Endothelial cell of umbilical vein (primary cell): Measurements from ENCODE around the gene TJP3. TPM values are rescaled to one million over a fixed set of nuclear protein-coding genes. Genes with fewer than 3 reads are reported as not detected.

Source experiments
- BruUV-seq: library from RNA; stranded (reverse); fragments of 400-500 nt; replicated peaks from 2 replicates; lab custom pipeline; 2021; lab: Mats Ljungman, UMichigan
- CTCF ChIA-PET: fragments of 300-600, 350-600 bp; sonication (Branson Sonifier 250); formaldehyde crosslinking; loops from one replicate; lab custom pipeline; 2021; ENCODE audit warnings: antibody characterized with exemption, inconsistent platforms; lab: Charles Lee
- POLR2A ChIA-PET: fragments of 300-600, 350-600 bp; sonication (Branson Sonifier 250); formaldehyde crosslinking; loops from one replicate; lab custom pipeline; 2021; ENCODE audit warnings: antibody characterized with exemption, inconsistent platforms; lab: Charles Lee
- DNase-seq: peaks from one replicate; pipeline ENCODE4 v3.0.0-alpha.2; 2011; ENCODE audit warnings: low read depth, low spot score
- FAIRE-seq: peaks from 2 replicates; lab custom pipeline; 2011; peaks lifted over from hg19 to GRCh38; lab: Jason Lieb, UNC
- H2AFZ ChIP-seq: 2 replicates; pipeline ENCODE4 v1.6.0; 2012; ENCODE audit warnings: low read depth, low read length, control low read depth, inconsistent platforms
- H3K27ac ChIP-seq: 2 replicates; pipeline ENCODE4 v1.5.1; 2011; ENCODE audit warnings: low read depth, mild to moderate bottlenecking, control low read depth, low read length, moderate library complexity; ENCODE audit not compliant: insufficient read depth
- H3K27me3 ChIP-seq, 2 experiments: 2 replicates each; pipeline versions ENCODE4 v1.6.0 to v1.6.1; 2011; ENCODE audit warnings: low read length in 2 of 2, mixed read lengths in 1 of 2; ENCODE audit not compliant: control insufficient read depth in 2 of 2, insufficient read depth in 2 of 2
- H3K36me3 ChIP-seq, 2 experiments: 2 replicates in 1 of 2; 3 replicates in 1 of 2; pipeline ENCODE4 v1.5.1; 2011; ENCODE audit warnings: low read length in 2 of 2, mild to moderate bottlenecking in 1 of 2, moderate library complexity in 1 of 2; ENCODE audit not compliant: control insufficient read depth in 2 of 2, insufficient read depth in 2 of 2; ENCODE audit errors: extremely low read depth in 1 of 2
- H3K4me1 ChIP-seq: 3 replicates; pipeline ENCODE4 v1.5.1; 2011; ENCODE audit warnings: mild to moderate bottlenecking, low read length; ENCODE audit not compliant: control insufficient read depth, insufficient read depth; ENCODE audit errors: extremely low read depth
- H3K4me2 ChIP-seq: 2 replicates; pipeline ENCODE4 v1.6.1; 2011; ENCODE audit warnings: low read length, control low read depth, mixed read lengths; ENCODE audit not compliant: insufficient read depth
- H3K4me3 ChIP-seq, 3 experiments: fragments of 200-600 bp in 1 of 3; sonication (generic), shearing (Covaris generic) in 1 of 3; replicated peaks in 1 of 3; 2 replicates each; pipeline ENCODE4 v1.5.1; 2011 to 2016; ENCODE audit warnings: control low read depth in 3 of 3, low read length in 3 of 3, mild to moderate bottlenecking in 2 of 3, inconsistent platforms in 1 of 3, low read depth in 1 of 3, moderate library complexity in 1 of 3; ENCODE audit not compliant: insufficient read depth in 1 of 3
- H3K79me2 ChIP-seq: 2 replicates; pipeline ENCODE4 v1.6.0; 2012; ENCODE audit warnings: low read length, inconsistent platforms; ENCODE audit not compliant: control insufficient read depth, insufficient read depth
- H3K9ac ChIP-seq: replicated peaks from 2 replicates; pipeline ENCODE3; 2011; ENCODE audit warnings: low read length, control low read depth; ENCODE audit not compliant: insufficient read depth; ENCODE audit errors: extremely low read depth
- H3K9me1 ChIP-seq: replicated peaks from 3 replicates; pipeline ENCODE4 v1.6.0; 2011; ENCODE audit warnings: mild to moderate bottlenecking, low read length; ENCODE audit not compliant: control insufficient read depth, insufficient read depth; ENCODE audit errors: extremely low read depth
- H3K9me3 ChIP-seq: replicated peaks from 2 replicates; pipeline ENCODE4 v1.5.1; 2012; ENCODE audit warnings: low read length, inconsistent platforms; ENCODE audit not compliant: control insufficient read depth, insufficient read depth
- H4K20me1 ChIP-seq: replicated peaks from 2 replicates; pipeline ENCODE3; 2011; ENCODE audit warnings: mild to moderate bottlenecking, low read length; ENCODE audit not compliant: control insufficient read depth, insufficient read depth; ENCODE audit errors: extremely low read depth
- CTCF ChIP-seq, 2 donors: IDR thresholded peaks; 1 replicate in 1 of 2; 2 replicates in 1 of 2; pipeline ENCODE4 v1.5.1; 2011; ENCODE audit warnings: low read length in 2 of 2, mild to moderate bottlenecking in 2 of 2, moderate library complexity in 2 of 2, control low read depth in 1 of 2, inconsistent platforms in 1 of 2, low read depth in 1 of 2; ENCODE audit not compliant: insufficient read depth in 1 of 2; ENCODE audit errors: extremely low read depth in 1 of 2
- EZH2 ChIP-seq: IDR thresholded peaks from 2 replicates; pipeline ENCODE4 v1.6.1; 2012; ENCODE audit warnings: borderline replicate concordance, low read depth, mild to moderate bottlenecking, moderate library complexity, low read length, inconsistent platforms; ENCODE audit not compliant: severe bottlenecking
- FOS ChIP-seq: IDR thresholded peaks from 2 replicates; pipeline ENCODE4 v1.6.1; 2011; ENCODE audit warnings: mild to moderate bottlenecking, low read length, moderate library complexity, borderline replicate concordance; ENCODE audit not compliant: insufficient read depth
- GATA2 ChIP-seq: IDR thresholded peaks from 2 replicates; pipeline ENCODE4 v1.7.0; 2011; ENCODE audit warnings: low read depth, mild to moderate bottlenecking, moderate library complexity, mixed read lengths, low read length; ENCODE audit not compliant: insufficient read length, insufficient read depth
- JUN ChIP-seq: IDR thresholded peaks from 2 replicates; pipeline ENCODE4 v1.6.1; 2011; ENCODE audit warnings: borderline replicate concordance, low read depth; ENCODE audit not compliant: insufficient read length, insufficient read depth
- MYC ChIP-seq: IDR thresholded peaks from one replicate; pipeline ENCODE4 v1.6.1; 2011; ENCODE audit warnings: mild to moderate bottlenecking, low read depth, low read length
- POLR2A ChIP-seq: IDR thresholded peaks from 2 replicates; pipeline ENCODE4 v1.6.1; 2012; ENCODE audit warnings: low read depth, mild to moderate bottlenecking, control low read depth, low read length
- POLR2AphosphoS5 ChIP-seq: IDR thresholded peaks from 2 replicates; pipeline ENCODE4 v1.6.1; 2012; ENCODE audit warnings: low read depth, mild to moderate bottlenecking, control low read depth, low read length, moderate library complexity; ENCODE audit not compliant: insufficient read depth
- dilution Hi-C: fragments of 300-500 bp; cut with MboI; formaldehyde crosslinking; loops from one replicate; pipeline ENCODE4 v1.15.0; 2019; ENCODE audit warnings: low sequenced_read_pairs; ENCODE audit not compliant: extremely low pct_ligation_motif_present
- intact Hi-C: fragments of 100-400 bp; cut with micrococcal nuclease; formaldehyde crosslinking; loops from one replicate; pipeline ENCODE4 v1.10.0; 2022
- polyA plus RNA-seq, 4 experiments: library from polyadenylated mRNA; depleted of rRNA in 3 of 4; stranded (reverse) in 3 of 4; unstranded in 1 of 4; fragments of >200 nt; gene quantifications; 2 replicates each; pipeline versions ENCODE4 v1.2.1 to v1.2.3, GENCODE V29; 2011 to 2012; ENCODE audit warnings: missing spikeins in 1 of 4
- total RNA-seq: library from RNA; stranded (reverse); gene quantifications from 2 replicates; pipeline ENCODE4 v1.2.3, GENCODE V29; 2021
- TF ChIP-seq, protein P1 (sequence below): IDR thresholded peaks from 2 replicates; pipeline ENCODE4 v1.6.1; 2011; ENCODE audit not compliant: insufficient read depth, insufficient read length

Gene TJP3
- total and polyA plus RNA-seq, 2 donors (not counting 3 experiments of a cell fraction or from before 2014, with no cell fraction given) = 0.10 TPM; not detected in 1

GRCh38 chr19:3687774-3688706 lies 20.1 kb upstream of the TJP3 start:
- no peaks in the 10 kb centered on the region for H3K27me3 ChIP-seq
- H3K27ac ChIP-seq = no peak overlapping the region
- intact Hi-C loops = no loop called here
- no peak overlapping the region for H3K9ac ChIP-seq
- H2AFZ ChIP-seq = no peak overlapping the region
- POLR2A ChIA-PET = no interaction called here
- peaks cover 0 to 5% of the 10 kb centered on the region in 2 experiments for H3K36me3 ChIP-seq
- CTCF ChIA-PET = no interaction called here
- dilution Hi-C loops = no loop called here
- no peaks in the 10 kb centered on the region for H3K9me1 ChIP-seq
- no peak overlapping the region for H3K4me2 ChIP-seq
- peaks cover 13% of the 10 kb centered on the region for H3K4me1 ChIP-seq
- H3K4me3 ChIP-seq = no peak overlapping the region
- FAIRE-seq = no peak
- no peaks in the 10 kb centered on the region for H4K20me1 ChIP-seq
- no TSS peak for BruUV-seq
- H3K9me3 ChIP-seq = no peaks in the 10 kb centered on the region
- no peak for DNase-seq
- peaks cover 33% of the 10 kb centered on the region for H3K79me2 ChIP-seq
- TF ChIP-seq FOS = no peak

DNA sequence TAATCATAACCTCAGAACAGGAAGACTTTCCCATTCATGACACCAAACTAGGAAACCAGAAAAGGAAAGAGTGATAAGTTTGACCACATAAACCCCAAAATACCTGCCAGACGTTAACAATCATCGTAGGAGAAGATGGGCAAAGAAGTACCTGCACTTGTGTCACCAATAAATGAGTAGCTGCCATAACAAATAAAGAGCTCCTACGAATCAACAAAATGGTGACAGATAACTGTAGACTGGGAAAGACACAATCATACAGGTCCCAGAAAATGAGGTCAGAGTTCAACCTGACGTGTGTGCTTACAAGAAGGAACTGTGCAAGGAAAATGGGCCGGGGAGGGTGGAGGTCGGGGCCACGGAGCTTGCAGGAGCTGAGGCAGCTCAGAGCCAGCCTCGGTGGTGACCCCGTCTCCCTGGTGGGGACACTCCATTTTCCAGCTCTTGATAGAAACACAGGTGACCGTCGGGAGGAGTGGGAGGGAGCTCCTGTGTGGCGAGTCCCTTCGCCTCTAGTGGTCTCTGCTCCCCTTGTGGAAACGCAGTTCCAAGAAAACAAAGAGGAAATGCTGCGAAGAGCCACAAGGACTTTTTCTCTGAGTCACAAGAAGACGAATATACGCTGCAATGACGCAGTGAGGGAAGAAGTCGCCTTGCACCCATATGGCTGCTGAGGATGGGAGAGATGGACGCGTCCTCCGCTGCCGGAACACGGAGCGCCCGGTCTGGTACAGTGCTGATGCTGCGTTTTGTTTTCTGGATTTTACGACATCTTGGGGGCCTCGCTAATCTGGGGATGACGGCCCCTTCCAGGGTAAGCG lies 17.4 kb upstream of the TJP3 start:
- TF ChIP-seq MYC (no peak), POLR2AphosphoS5 (no peak), POLR2A (no peak), EZH2 (no peak), FOS (no peak), JUN (no peak), GATA2 (no peak), CTCF (IDR thresholded peaks at IDR 0.05; ENCODE audit: extremely low read depth in 1 of 2, insufficient read depth in 1 of 2, low read depth in 1 of 2, low read length in 2 of 2) (no peak)
- TF ChIP-seq, protein P1, sequence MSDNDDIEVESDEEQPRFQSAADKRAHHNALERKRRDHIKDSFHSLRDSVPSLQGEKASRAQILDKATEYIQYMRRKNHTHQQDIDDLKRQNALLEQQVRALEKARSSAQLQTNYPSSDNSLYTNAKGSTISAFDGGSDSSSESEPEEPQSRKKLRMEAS = no peak
- dilution Hi-C loops (no loop called here), intact Hi-C loops (no loop called here)
- Histone ChIP-seq H3K4me3 (no peak overlapping the region), H2AFZ (no peak overlapping the region), H3K9me1 (no peaks in the 10 kb centered on the region), H3K36me3 (peaks cover 2 to 7% of the 10 kb centered on the region in 2 experiments), H3K4me2 (no peak overlapping the region), H3K27ac (no peak overlapping the region), H3K4me1 (no peaks in the 10 kb centered on the region), H3K27me3 (no peaks in the 10 kb centered on the region), H3K79me2 (peaks cover 48% of the 10 kb centered on the region), H3K9me3 (no peaks in the 10 kb centered on the region), H4K20me1 (no peaks in the 10 kb centered on the region), H3K9ac (no peak overlapping the region)
- CTCF ChIA-PET = interaction anchor here (0.8 to 3.5 kb wide), 4 partner anchors 9 to 100 kb away, joined by 4 to 25 read pairs (median 4); partner anchors contain the start of gene PIP5K1C
- POLR2A ChIA-PET = no interaction called here
- BruUV-seq = no TSS peak
- FAIRE-seq (no peak), DNase-seq (no peak)
